A673 (cell line): ENCODE measurements around the gene CLDN24.

Experiments
- EZH2 ChIP-seq: fragments of 200-600 bp; sonication (generic); IDR thresholded peaks from 2 replicates; pipeline ENCODE4 v1.6.1; 2017; ENCODE audit warnings: borderline replicate concordance, low read depth, mild to moderate bottlenecking, mixed read lengths, antibody characterized with exemption, low read length; ENCODE audit not compliant: poor library complexity, severe bottlenecking
- TF ChIP-seq, protein P1 (sequence below): fragments of 300-800, 200-600 bp; sonication (generic); conservative IDR thresholded peaks from 2 replicates; pipeline ENCODE4 v1.5.1; 2017; ENCODE audit warnings: low read depth, mild to moderate bottlenecking, antibody characterized with exemption, low read length, moderate library complexity, mixed read lengths

DNA sequence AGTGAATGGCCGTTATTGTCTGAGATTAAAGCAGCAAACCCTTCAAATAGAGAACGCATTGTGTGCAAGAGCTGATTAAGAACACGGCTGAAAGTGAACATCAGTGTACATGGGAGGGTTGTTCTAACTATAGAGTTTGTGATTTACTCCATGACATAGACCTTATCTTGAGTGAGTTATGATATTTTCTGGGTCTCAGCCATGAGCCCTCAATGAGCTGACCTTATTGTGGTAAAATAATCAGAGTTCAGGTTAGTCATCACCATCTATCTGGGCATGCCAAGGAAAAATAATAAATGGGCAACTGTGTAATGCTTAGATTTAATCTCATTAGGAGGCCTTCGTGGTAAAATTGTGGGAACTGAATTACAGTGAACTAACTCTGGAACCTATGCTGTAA lies 33.2 kb upstream of the CLDN24 start:
- TF ChIP-seq, protein P1, sequence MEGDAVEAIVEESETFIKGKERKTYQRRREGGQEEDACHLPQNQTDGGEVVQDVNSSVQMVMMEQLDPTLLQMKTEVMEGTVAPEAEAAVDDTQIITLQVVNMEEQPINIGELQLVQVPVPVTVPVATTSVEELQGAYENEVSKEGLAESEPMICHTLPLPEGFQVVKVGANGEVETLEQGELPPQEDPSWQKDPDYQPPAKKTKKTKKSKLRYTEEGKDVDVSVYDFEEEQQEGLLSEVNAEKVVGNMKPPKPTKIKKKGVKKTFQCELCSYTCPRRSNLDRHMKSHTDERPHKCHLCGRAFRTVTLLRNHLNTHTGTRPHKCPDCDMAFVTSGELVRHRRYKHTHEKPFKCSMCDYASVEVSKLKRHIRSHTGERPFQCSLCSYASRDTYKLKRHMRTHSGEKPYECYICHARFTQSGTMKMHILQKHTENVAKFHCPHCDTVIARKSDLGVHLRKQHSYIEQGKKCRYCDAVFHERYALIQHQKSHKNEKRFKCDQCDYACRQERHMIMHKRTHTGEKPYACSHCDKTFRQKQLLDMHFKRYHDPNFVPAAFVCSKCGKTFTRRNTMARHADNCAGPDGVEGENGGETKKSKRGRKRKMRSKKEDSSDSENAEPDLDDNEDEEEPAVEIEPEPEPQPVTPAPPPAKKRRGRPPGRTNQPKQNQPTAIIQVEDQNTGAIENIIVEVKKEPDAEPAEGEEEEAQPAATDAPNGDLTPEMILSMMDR = no peak
- TF ChIP-seq EZH2 = no peak
